ENCODE data around the gene MT1M.

The MT1M gene

GRCh38 chr16:56630134-56630533 is 2.3 kb upstream of the MT1M start:
- Histone ChIP-seq H3K4me1 (ENCODE audit: insufficient read depth, low read length) (peaks cover 12% of the 10 kb centered on the region; the same call in 1 of the 2 replicates), H3K36me3 (ENCODE audit: insufficient read depth, low read length) (no peaks in the 10 kb centered on the region), H3K9me3 (ENCODE audit: control insufficient read depth, insufficient read depth, low read length) (no peaks in the 10 kb centered on the region), H3K9ac (ENCODE audit: low read depth, low read length) (no peak overlapping the region)

- H3K9me3 ChIP-seq (ENCODE audit: control insufficient read depth, insufficient read depth, low read length), result no peaks in the 10 kb centered on the region
- H3K36me3 ChIP-seq (ENCODE audit: insufficient read depth, low read length), result no peaks in the 10 kb centered on the region
- H3K9ac ChIP-seq (ENCODE audit: low read depth, low read length), result no peak overlapping the region
- H3K4me1 ChIP-seq (ENCODE audit: insufficient read depth, low read length), result peaks cover 11% of the 10 kb centered on the region; the same call in 1 of the 2 replicates
Measured at GRCh38 chr16:56631197-56631596, 1.3 kb upstream of the MT1M start.

GRCh38 chr16:56631832-56632155 is 665 bp upstream of the MT1M start:
- Histone ChIP-seq H3K36me3 (ENCODE audit: insufficient read depth, low read length) (no peaks in the 10 kb centered on the region), H3K9me3 (ENCODE audit: control insufficient read depth, insufficient read depth, low read length) (no peaks in the 10 kb centered on the region), H3K4me1 (ENCODE audit: insufficient read depth, low read length) (peaks cover 8% of the 10 kb centered on the region; the same call in 1 of the 2 replicates), H3K9ac (ENCODE audit: low read depth, low read length) (peak overlapping the region; percentile 37; the same call in 1 of the 2 replicates)

GRCh38 chr16:56632848-56633365 is 448 bp downstream of the MT1M start:
- H3K9ac ChIP-seq (ENCODE audit: low read depth, low read length), result peak overlapping the region; percentile 37; the same call in 1 of the 2 replicates
- no peaks in the 10 kb centered on the region for H3K9me3 ChIP-seq (ENCODE audit: control insufficient read depth, insufficient read depth, low read length)
- H3K36me3 ChIP-seq (ENCODE audit: insufficient read depth, low read length), result no peaks in the 10 kb centered on the region
- 0 out of 2 replicates have a peak, but pooled peaks cover 4% of the 10 kb centered on the region for H3K4me1 ChIP-seq (ENCODE audit: insufficient read depth, low read length)

- 0 out of 2 replicates have a peak, but pooled peaks cover 4% of the 10 kb centered on the region for H3K4me1 ChIP-seq (ENCODE audit: insufficient read depth, low read length)
- no peaks in the 10 kb centered on the region for H3K36me3 ChIP-seq (ENCODE audit: insufficient read depth, low read length)
- H3K9me3 ChIP-seq (ENCODE audit: control insufficient read depth, insufficient read depth, low read length), result no peaks in the 10 kb centered on the region
- H3K9ac ChIP-seq (ENCODE audit: low read depth, low read length), result no peak overlapping the region
Measured at GRCh38 chr16:56633535-56633934, 1.1 kb downstream of the MT1M start.

- H3K9ac ChIP-seq (ENCODE audit: low read depth, low read length), result peak overlapping the region; percentile 32; the same call in 1 of the 2 replicates
- no peaks in the 10 kb centered on the region for H3K36me3 ChIP-seq (ENCODE audit: insufficient read depth, low read length)
- H3K4me1 ChIP-seq (ENCODE audit: insufficient read depth, low read length), result 0 out of 2 replicates have a peak, but pooled peaks cover 4% of the 10 kb centered on the region
- no peaks in the 10 kb centered on the region for H3K9me3 ChIP-seq (ENCODE audit: control insufficient read depth, insufficient read depth, low read length)
Measured at GRCh38 chr16:56634715-56635440, 2.4 kb downstream of the MT1M start.

- 0 out of 2 replicates have a peak, but pooled peaks cover 4% of the 10 kb centered on the region for H3K4me1 ChIP-seq (ENCODE audit: insufficient read depth, low read length)
- peak overlapping the region; percentile 32; the same call in 1 of the 2 replicates for H3K9ac ChIP-seq (ENCODE audit: low read depth, low read length)
- H3K9me3 ChIP-seq (ENCODE audit: control insufficient read depth, insufficient read depth, low read length), result no peaks in the 10 kb centered on the region
- H3K36me3 ChIP-seq (ENCODE audit: insufficient read depth, low read length), result no peaks in the 10 kb centered on the region
Measured at GRCh38 chr16:56635441-56635967, 3.0 kb downstream of the MT1M start.

- H3K4me1 ChIP-seq (ENCODE audit: insufficient read depth, low read length), result 0 out of 2 replicates have a peak, but pooled peaks cover 4% of the 10 kb centered on the region
- no peaks in the 10 kb centered on the region for H3K9me3 ChIP-seq (ENCODE audit: control insufficient read depth, insufficient read depth, low read length)
- no peak overlapping the region for H3K9ac ChIP-seq (ENCODE audit: low read depth, low read length)
- no peaks in the 10 kb centered on the region for H3K36me3 ChIP-seq (ENCODE audit: insufficient read depth, low read length)
Measured at GRCh38 chr16:56636616-56637413, 4.4 kb downstream of the MT1M start.

GRCh38 chr16:56637814-56638750 is 5.6 kb downstream of the MT1M start, which contains the start of gene MT1A:
Gene MT1A (plus strand): TSS chr16:56638666. CDS start chr16:56638739, 73 bp downstream.
- Histone ChIP-seq H3K4me1 (ENCODE audit: insufficient read depth, low read length) (0 out of 2 replicates have a peak, but pooled peaks cover 4% of the 10 kb centered on the region), H3K9me3 (ENCODE audit: control insufficient read depth, insufficient read depth, low read length) (no peaks in the 10 kb centered on the region), H3K9ac (ENCODE audit: low read depth, low read length) (peak within 1 kb of the TSS; percentile 39), H3K36me3 (ENCODE audit: insufficient read depth, low read length) (no peaks in the 10 kb centered on the region)

- no peaks in the 10 kb centered on the region for H3K36me3 ChIP-seq (ENCODE audit: insufficient read depth, low read length)
- no peak overlapping the region for H3K9ac ChIP-seq (ENCODE audit: low read depth, low read length)
- H3K9me3 ChIP-seq (ENCODE audit: control insufficient read depth, insufficient read depth, low read length), result no peaks in the 10 kb centered on the region
- 0 out of 2 replicates have a peak, but pooled peaks cover 4% of the 10 kb centered on the region for H3K4me1 ChIP-seq (ENCODE audit: insufficient read depth, low read length)
Measured at GRCh38 chr16:56639045-56639444, 6.6 kb downstream of the MT1M start.

- 0 out of 2 replicates have a peak, but pooled peaks cover 4% of the 10 kb centered on the region for H3K4me1 ChIP-seq (ENCODE audit: insufficient read depth, low read length)
- H3K9me3 ChIP-seq (ENCODE audit: control insufficient read depth, insufficient read depth, low read length), result no peaks in the 10 kb centered on the region
- H3K9ac ChIP-seq (ENCODE audit: low read depth, low read length), result no peak overlapping the region
- no peaks in the 10 kb centered on the region for H3K36me3 ChIP-seq (ENCODE audit: insufficient read depth, low read length)
Measured at GRCh38 chr16:56640076-56640475, 7.6 kb downstream of the MT1M start.

- Histone ChIP-seq H3K36me3 (ENCODE audit: insufficient read depth, low read length) (no peaks in the 10 kb centered on the region), H3K9me3 (ENCODE audit: control insufficient read depth, insufficient read depth, low read length) (no peaks in the 10 kb centered on the region), H3K9ac (ENCODE audit: low read depth, low read length) (no peak overlapping the region), H3K4me1 (ENCODE audit: insufficient read depth, low read length) (0 out of 2 replicates have a peak, but pooled peaks cover under 1% of the 10 kb centered on the region)
Measured at GRCh38 chr16:56641166-56641565, 8.7 kb downstream of the MT1M start.

GRCh38 chr16:56643080-56643778 is 10.8 kb downstream of the MT1M start:
- Histone ChIP-seq H3K9me3 (ENCODE audit: control insufficient read depth, insufficient read depth, low read length) (no peaks in the 10 kb centered on the region), H3K9ac (ENCODE audit: low read depth, low read length) (peak overlapping the region; percentile 49), H3K4me1 (ENCODE audit: insufficient read depth, low read length) (no peaks in the 10 kb centered on the region; the same call in 1 of the 2 replicates), H3K36me3 (ENCODE audit: insufficient read depth, low read length) (no peaks in the 10 kb centered on the region)

All from ES-I3 (cell line).